Liver (tissue), 9 donors: ENCODE measurements around the gene LMF1. TPM values are rescaled to one million over a fixed set of nuclear protein-coding genes. Genes with fewer than 3 reads are reported as not detected.

ENCODE experiments used
- DNase-seq: peaks from one replicate; pipeline ENCODE4 v3.0.0-alpha.2; 2017; ENCODE audit warnings: low spot score
- H3K27ac ChIP-seq, 2 donors: one replicate each; pipeline ENCODE4 v1.7.0; 2013; ENCODE audit warnings: inconsistent platforms in 2 of 2, low read length in 2 of 2, control low read depth in 1 of 2, low read depth in 1 of 2, mild to moderate bottlenecking in 1 of 2
- H3K27me3 ChIP-seq, 4 donors: one replicate each; pipeline versions ENCODE4 v1.6.1 to v1.7.0; 2013; ENCODE audit warnings: low read length in 3 of 4, inconsistent platforms in 1 of 4, mild to moderate bottlenecking in 1 of 4, moderate library complexity in 1 of 4; ENCODE audit not compliant: control insufficient read depth in 4 of 4, insufficient read depth in 4 of 4
- H3K36me3 ChIP-seq, 4 donors: one replicate each; pipeline versions ENCODE4 v1.6.1 to v1.7.0; 2013; ENCODE audit warnings: low read length in 3 of 4, mild to moderate bottlenecking in 3 of 4, low read depth in 1 of 4, moderate library complexity in 1 of 4; ENCODE audit not compliant: control insufficient read depth in 4 of 4, insufficient read depth in 3 of 4
- H3K4me1 ChIP-seq, 4 donors: one replicate each; pipeline versions ENCODE4 v1.6.1 to v1.7.0; 2013; ENCODE audit warnings: low read length in 3 of 4, mild to moderate bottlenecking in 3 of 4, moderate library complexity in 1 of 4; ENCODE audit not compliant: control insufficient read depth in 4 of 4, insufficient read depth in 4 of 4
- H3K4me3 ChIP-seq, 3 donors: one replicate each; pipeline versions ENCODE4 v1.6.1 to v1.7.0; 2013; ENCODE audit warnings: low read length in 3 of 3, control low read depth in 1 of 3, low read depth in 1 of 3, mild to moderate bottlenecking in 1 of 3
- H3K9ac ChIP-seq, 2 donors: one replicate each; pipeline ENCODE4 v1.7.0; 2013; ENCODE audit warnings: low read length in 2 of 2, mild to moderate bottlenecking in 2 of 2, moderate library complexity in 2 of 2, control low read depth in 1 of 2, low read depth in 1 of 2
- H3K9me3 ChIP-seq, 4 donors: one replicate each; pipeline versions ENCODE4 v1.6.1 to v1.7.0; 2013; ENCODE audit warnings: low read length in 3 of 4; ENCODE audit not compliant: control insufficient read depth in 4 of 4
- EGR1 ChIP-seq, 2 donors: IDR thresholded peaks; 2 replicates each; pipeline ENCODE4 v1.6.1; 2016 to 2018; ENCODE audit warnings: antibody characterized with exemption in 2 of 2, low read depth in 2 of 2
- FOXA1 ChIP-seq: IDR thresholded peaks from 2 replicates; pipeline ENCODE4 v1.6.1; 2016; ENCODE audit warnings: antibody characterized with exemption
- FOXA2 ChIP-seq: IDR thresholded peaks from 2 replicates; pipeline ENCODE4 v1.6.1; 2016; ENCODE audit warnings: antibody characterized with exemption
- GABPA ChIP-seq, 2 donors: IDR thresholded peaks in 1 of 2; conservative IDR thresholded peaks in 1 of 2; 2 replicates each; pipeline ENCODE4 v1.6.1; 2016; ENCODE audit warnings: antibody characterized with exemption in 2 of 2, mild to moderate bottlenecking in 1 of 2, moderate library complexity in 1 of 2
- HNF4A ChIP-seq, 2 donors: conservative IDR thresholded peaks; 2 replicates each; pipeline ENCODE4 v1.6.1; 2016; ENCODE audit warnings: antibody characterized with exemption in 2 of 2, mild to moderate bottlenecking in 2 of 2
- HNF4G ChIP-seq: IDR thresholded peaks from 2 replicates; pipeline ENCODE4 v1.6.1; 2016; ENCODE audit warnings: antibody characterized with exemption
- JUND ChIP-seq, 2 donors: IDR thresholded peaks; 2 replicates each; pipeline ENCODE4 v1.6.1; 2016; ENCODE audit warnings: antibody characterized with exemption in 2 of 2
- NR2F2 ChIP-seq: IDR thresholded peaks from 2 replicates; pipeline ENCODE4 v1.6.1; 2016; ENCODE audit warnings: antibody characterized with exemption
- RXRA ChIP-seq, 2 donors: IDR thresholded peaks; 2 replicates each; pipeline ENCODE4 v1.6.1; 2017 to 2018; ENCODE audit warnings: antibody characterized with exemption in 2 of 2, mild to moderate bottlenecking in 1 of 2
- SP1 ChIP-seq: IDR thresholded peaks from 2 replicates; pipeline ENCODE4 v1.6.1; 2018; ENCODE audit warnings: antibody characterized with exemption, mild to moderate bottlenecking
- TAF1 ChIP-seq: conservative IDR thresholded peaks from 2 replicates; pipeline ENCODE4 v1.6.1; 2016; ENCODE audit warnings: antibody characterized with exemption, mild to moderate bottlenecking
- WGBS: extraction: QIAGEN DNeasy Blood & Tissue Kit; methylation state at CpG from one replicate; pipeline ENCODE4 v1.1.7; 2013; 5-methylcytosine and 5-hydroxymethylcytosine counted together
- polyA plus RNA-seq, 2 donors: library from polyadenylated mRNA; stranded (reverse) in 1 of 2; unstranded in 1 of 2; fragments of 200-250 nt in 1 of 2; fragments of >200 nt in 1 of 2; fragmentation: Nextera tagmentation in 1 of 2; extraction: Ambion mirVana in 1 of 2; gene quantifications; one replicate each; pipeline versions ENCODE4 v1.2.1 to v1.2.3, GENCODE V29; 2013 to 2015
- total RNA-seq, 2 donors: library from RNA; depleted of rRNA; stranded (reverse); fragments of >200 nt; gene quantifications; one replicate each; pipeline ENCODE4 v1.2.3, GENCODE V29; 2014
- TF ChIP-seq, protein P1 (sequence below): IDR thresholded peaks from 2 replicates; pipeline ENCODE4 v1.6.1; 2016; ENCODE audit warnings: antibody characterized with exemption
- TF ChIP-seq, protein P2 (sequence below): IDR thresholded peaks from 2 replicates; pipeline ENCODE4 v1.6.1; 2016; ENCODE audit warnings: antibody characterized with exemption
- TF ChIP-seq, protein P3 (sequence below): fragments of 150-350 bp; IDR thresholded peaks from 2 replicates; pipeline ENCODE4 v1.5.1; 2017; ENCODE audit warnings: improper control_type of control experiment, low read depth, low read length; ENCODE audit not compliant: missing input control
- TF ChIP-seq, protein P4 (sequence below): IDR thresholded peaks from 2 replicates; pipeline ENCODE4 v1.6.1; 2016; ENCODE audit warnings: antibody characterized with exemption
- TF ChIP-seq, protein P5 (sequence below): IDR thresholded peaks from 2 replicates; pipeline ENCODE4 v1.6.1; 2016; ENCODE audit warnings: antibody characterized with exemption, mild to moderate bottlenecking
- donor health status: healthy.
- donor health status: healthy.
- donor health status: healthy.
- donor health status: healthy.
- donor health status: healthy.

The LMF1 gene
- total and polyA plus RNA-seq, 4 donors: 8.8 to 24.3 (median 12.6) TPM

DNA sequence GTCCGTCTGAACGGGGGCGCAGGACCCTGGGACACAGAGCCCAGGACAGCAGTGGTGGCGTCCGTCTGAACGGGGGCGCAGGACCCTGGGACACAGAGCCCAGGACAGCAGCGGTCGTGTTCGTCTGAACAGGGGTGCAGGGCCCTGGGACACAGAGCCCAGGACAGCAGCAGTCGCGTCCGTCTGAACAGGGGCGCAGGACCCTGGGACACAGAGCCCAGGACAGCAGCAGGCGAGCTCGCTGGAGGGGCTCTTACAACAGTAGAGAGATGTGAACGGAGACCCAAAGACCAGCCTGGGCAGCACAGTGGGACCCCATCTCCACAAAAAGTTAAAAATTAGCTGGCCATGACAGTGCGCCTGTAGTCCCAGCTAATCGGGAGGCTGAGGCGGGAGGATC, 40.7 kb downstream of the LMF1 start:
- H3K36me3 ChIP-seq: peaks cover 0 to 24% (median 2%) of the 10 kb centered on the region in 4 donors
- no peak overlapping the region for H3K27ac ChIP-seq
- DNase-seq: no peak
- no peaks in the 10 kb centered on the region for H3K4me1 ChIP-seq
- H3K9ac ChIP-seq: no peak overlapping the region
- TF ChIP-seq FOXA2 (no peak), FOXA1 (no peak), RXRA (IDR thresholded peaks at IDR 0.05) (no peak), GABPA (IDR thresholded peaks at IDR 0.05 in 1 of 2, conservative IDR thresholded peaks at IDR 0.05 in 1 of 2) (no peak), TAF1 (no peak)
- TF ChIP-seq, protein P1, sequence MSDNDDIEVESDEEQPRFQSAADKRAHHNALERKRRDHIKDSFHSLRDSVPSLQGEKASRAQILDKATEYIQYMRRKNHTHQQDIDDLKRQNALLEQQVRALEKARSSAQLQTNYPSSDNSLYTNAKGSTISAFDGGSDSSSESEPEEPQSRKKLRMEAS: no peak
- no peak overlapping the region for H3K4me3 ChIP-seq
- 92% methylated on average over 20 of the region's 20 CpGs for WGBS
- no peaks in the 10 kb centered on the region for H3K27me3 ChIP-seq
- H3K9me3 ChIP-seq: peaks cover 0 to 6% (median 0%) of the 10 kb centered on the region in 4 donors

DNA sequence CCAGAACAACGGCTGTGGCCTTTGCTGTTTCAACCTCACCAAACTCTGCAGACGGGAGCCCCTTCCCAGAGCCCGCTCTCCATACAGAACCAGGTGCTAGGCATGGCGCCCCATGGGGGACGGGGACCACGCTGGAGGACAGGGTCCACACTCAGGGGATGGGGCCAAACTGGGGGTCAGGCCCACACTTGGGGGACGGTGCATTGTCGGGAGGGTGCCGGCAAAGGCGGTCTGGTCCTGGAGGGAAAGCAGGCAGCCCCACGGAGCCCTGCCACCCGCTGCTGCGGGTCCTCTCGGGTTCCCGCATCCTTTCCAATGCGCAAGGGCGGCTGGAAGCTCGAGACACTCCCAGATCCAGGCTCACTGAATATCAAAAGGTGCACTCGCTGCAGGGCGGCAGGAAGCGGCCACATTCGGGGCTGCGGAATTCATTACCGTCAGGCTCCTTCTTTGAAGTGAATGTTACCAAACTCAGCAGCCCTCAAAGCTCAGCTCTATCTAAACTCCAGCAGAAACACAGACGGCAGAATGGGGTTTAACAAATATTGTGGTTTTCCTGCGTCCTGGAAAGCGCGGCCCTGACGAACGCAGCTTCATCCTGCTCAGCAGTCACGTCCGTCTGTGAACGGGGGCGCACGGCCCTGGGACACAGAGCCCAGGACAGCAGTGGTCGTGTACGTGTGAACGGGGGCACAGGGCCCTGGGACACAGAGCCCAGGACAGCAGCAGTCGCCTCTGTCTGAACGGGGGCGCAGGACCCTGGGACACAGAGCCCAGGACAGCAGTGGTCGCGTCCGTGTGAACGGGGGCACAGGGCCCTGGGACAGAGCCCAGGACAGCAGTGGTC, 41.3 kb downstream of the LMF1 start:
- peaks cover 0 to 6% (median 0%) of the 10 kb centered on the region in 4 donors for H3K9me3 ChIP-seq
- no peak for DNase-seq
- H3K9ac ChIP-seq: no peak overlapping the region
- peaks cover 0 to 24% (median 1%) of the 10 kb centered on the region in 4 donors for H3K36me3 ChIP-seq
- H3K27ac ChIP-seq: no peak overlapping the region
- no peaks in the 10 kb centered on the region for H3K4me1 ChIP-seq
- no peak for TF ChIP-seq GABPA (IDR thresholded peaks at IDR 0.05 in 1 of 2, conservative IDR thresholded peaks at IDR 0.05 in 1 of 2)
- TF ChIP-seq EGR1 (IDR thresholded peaks at IDR 0.05; ENCODE audit: low read depth in 2 of 2): no peak
- TF ChIP-seq FOXA2: no peak
- TF ChIP-seq HNF4A (conservative IDR thresholded peaks at IDR 0.05): no peak
- TF ChIP-seq, protein P2, sequence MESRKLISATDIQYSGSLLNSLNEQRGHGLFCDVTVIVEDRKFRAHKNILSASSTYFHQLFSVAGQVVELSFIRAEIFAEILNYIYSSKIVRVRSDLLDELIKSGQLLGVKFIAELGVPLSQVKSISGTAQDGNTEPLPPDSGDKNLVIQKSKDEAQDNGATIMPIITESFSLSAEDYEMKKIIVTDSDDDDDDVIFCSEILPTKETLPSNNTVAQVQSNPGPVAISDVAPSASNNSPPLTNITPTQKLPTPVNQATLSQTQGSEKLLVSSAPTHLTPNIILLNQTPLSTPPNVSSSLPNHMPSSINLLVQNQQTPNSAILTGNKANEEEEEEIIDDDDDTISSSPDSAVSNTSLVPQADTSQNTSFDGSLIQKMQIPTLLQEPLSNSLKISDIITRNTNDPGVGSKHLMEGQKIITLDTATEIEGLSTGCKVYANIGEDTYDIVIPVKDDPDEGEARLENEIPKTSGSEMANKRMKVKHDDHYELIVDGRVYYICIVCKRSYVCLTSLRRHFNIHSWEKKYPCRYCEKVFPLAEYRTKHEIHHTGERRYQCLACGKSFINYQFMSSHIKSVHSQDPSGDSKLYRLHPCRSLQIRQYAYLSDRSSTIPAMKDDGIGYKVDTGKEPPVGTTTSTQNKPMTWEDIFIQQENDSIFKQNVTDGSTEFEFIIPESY: no peak
- TF ChIP-seq HNF4G: no peak
- TF ChIP-seq, protein P3, sequence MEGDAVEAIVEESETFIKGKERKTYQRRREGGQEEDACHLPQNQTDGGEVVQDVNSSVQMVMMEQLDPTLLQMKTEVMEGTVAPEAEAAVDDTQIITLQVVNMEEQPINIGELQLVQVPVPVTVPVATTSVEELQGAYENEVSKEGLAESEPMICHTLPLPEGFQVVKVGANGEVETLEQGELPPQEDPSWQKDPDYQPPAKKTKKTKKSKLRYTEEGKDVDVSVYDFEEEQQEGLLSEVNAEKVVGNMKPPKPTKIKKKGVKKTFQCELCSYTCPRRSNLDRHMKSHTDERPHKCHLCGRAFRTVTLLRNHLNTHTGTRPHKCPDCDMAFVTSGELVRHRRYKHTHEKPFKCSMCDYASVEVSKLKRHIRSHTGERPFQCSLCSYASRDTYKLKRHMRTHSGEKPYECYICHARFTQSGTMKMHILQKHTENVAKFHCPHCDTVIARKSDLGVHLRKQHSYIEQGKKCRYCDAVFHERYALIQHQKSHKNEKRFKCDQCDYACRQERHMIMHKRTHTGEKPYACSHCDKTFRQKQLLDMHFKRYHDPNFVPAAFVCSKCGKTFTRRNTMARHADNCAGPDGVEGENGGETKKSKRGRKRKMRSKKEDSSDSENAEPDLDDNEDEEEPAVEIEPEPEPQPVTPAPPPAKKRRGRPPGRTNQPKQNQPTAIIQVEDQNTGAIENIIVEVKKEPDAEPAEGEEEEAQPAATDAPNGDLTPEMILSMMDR: no peak
- no peak for TF ChIP-seq SP1
- TF ChIP-seq FOXA1: no peak
- no peak for TF ChIP-seq NR2F2
- TF ChIP-seq JUND (IDR thresholded peaks at IDR 0.05): no peak
- TF ChIP-seq, protein P4, sequence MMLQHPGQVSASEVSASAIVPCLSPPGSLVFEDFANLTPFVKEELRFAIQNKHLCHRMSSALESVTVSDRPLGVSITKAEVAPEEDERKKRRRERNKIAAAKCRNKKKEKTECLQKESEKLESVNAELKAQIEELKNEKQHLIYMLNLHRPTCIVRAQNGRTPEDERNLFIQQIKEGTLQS: no peak
- TF ChIP-seq, protein P5, sequence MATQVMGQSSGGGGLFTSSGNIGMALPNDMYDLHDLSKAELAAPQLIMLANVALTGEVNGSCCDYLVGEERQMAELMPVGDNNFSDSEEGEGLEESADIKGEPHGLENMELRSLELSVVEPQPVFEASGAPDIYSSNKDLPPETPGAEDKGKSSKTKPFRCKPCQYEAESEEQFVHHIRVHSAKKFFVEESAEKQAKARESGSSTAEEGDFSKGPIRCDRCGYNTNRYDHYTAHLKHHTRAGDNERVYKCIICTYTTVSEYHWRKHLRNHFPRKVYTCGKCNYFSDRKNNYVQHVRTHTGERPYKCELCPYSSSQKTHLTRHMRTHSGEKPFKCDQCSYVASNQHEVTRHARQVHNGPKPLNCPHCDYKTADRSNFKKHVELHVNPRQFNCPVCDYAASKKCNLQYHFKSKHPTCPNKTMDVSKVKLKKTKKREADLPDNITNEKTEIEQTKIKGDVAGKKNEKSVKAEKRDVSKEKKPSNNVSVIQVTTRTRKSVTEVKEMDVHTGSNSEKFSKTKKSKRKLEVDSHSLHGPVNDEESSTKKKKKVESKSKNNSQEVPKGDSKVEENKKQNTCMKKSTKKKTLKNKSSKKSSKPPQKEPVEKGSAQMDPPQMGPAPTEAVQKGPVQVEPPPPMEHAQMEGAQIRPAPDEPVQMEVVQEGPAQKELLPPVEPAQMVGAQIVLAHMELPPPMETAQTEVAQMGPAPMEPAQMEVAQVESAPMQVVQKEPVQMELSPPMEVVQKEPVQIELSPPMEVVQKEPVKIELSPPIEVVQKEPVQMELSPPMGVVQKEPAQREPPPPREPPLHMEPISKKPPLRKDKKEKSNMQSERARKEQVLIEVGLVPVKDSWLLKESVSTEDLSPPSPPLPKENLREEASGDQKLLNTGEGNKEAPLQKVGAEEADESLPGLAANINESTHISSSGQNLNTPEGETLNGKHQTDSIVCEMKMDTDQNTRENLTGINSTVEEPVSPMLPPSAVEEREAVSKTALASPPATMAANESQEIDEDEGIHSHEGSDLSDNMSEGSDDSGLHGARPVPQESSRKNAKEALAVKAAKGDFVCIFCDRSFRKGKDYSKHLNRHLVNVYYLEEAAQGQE: no peak
- TF ChIP-seq, protein P1: no peak
- no peaks in the 10 kb centered on the region for H3K27me3 ChIP-seq
- WGBS: 94% methylated on average over 45 of the region's 45 CpGs
- no peak overlapping the region for H3K4me3 ChIP-seq
